Measurements from ENCODE around the gene PPP1R27.

The PPP1R27 gene

DNA sequence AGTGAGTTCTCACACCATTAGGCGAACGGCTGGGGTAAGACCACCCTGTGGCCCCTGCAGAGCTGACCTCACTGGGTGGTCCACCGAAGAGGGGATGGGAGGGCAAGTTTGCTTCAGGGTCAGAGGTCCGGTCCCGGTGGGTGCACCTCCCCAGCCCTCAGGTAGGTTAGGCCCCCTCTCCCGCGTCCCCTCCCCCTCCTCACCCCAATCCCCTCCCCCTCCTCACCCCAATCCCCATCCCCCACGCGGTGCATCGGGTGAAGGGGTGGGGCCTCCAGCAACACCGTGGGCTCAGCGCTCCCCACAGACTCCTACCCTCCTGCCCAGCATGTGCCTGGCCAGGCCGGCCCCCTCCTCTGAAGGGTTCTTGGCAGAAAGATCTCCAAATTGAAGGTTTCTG, 15.1 kb downstream of the PPP1R27 start:
- DNase-seq = no peak

DNA sequence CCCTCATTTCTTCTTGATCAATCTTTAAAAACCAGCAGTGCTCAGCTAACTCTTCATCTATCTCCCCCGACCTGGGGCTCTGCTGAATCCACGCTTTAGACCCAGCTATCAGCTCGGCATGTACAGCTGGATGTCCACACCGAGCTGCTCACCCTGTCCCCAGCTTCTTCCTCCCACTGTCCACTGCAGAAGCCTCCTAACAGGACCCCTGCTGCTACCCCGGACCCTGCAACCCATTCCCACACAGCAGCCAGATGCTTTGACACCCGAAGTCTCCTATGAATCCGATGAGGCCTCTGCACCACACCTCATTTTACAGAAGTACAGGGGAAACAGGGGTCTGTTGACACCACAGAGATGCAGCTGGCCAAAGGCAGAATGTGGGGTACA, 17.1 kb downstream of the PPP1R27 start:
- DNase-seq = no peak

DNA sequence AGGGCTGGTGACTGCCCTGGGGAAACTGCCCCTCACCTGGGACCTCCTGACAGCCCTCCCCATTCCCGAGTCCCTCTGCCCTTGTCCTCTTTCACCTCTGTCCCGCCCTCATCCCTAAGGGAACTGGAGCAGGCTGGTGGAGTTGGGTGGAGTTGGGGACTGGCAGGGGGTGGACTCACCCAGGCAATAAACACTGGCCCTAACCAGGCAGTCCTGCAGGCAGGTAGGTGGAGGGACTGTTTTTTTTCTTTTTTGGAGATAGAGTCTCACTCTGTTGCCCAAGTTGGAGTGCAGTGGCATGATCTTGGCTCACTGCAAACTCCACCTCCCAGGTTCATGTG, 19.2 kb downstream of the PPP1R27 start:
- DNase-seq = no peak

DNA sequence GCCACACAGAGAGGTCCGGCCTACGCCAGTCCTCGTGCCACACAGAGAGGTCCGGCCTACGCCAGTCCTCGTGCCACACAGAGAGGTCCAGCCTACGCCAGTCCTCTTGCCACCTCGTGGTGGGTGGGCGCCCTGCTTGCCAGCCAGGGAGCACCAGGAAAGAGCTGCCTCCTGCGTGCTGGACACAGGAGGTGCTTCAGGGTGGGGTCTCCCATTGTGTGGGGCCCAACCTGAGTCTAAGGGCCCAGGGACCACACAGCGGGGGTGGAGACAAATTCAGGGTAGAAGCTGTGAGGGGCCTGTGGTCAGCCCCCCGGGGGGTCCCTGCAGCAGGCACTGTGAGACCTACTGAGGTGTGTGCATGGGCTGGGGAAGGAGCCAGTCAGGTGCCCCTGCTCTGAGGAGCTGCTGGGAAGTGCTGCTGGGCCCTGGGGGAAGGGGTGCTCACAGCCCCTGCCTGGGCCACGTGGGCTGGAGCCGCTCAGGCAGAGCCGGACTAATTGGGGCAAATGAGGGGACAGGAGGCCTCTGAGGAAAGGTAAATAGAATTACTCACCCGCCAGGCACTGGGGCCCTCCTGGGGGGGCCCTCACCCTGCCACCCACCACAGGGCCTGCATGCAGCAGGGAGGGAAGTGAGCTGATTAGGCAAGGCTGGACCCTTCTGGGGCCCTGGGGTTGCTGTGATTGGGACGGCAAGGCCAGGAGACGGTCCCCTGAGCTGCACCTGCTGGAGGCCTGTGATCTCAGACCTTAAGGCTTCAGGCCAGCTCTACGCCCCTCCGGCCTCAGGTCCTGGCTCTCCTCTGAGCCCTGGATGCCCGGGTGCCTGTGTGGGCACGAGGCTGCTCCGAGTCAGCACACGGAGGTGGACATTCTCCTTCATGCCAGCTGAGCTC, 19.9 kb downstream of the PPP1R27 start:
- no peak for DNase-seq

- DNase-seq = no peak
These were observed 20.8 kb downstream of the PPP1R27 start for GRCh38 chr17:81813861-81814683.

DNA sequence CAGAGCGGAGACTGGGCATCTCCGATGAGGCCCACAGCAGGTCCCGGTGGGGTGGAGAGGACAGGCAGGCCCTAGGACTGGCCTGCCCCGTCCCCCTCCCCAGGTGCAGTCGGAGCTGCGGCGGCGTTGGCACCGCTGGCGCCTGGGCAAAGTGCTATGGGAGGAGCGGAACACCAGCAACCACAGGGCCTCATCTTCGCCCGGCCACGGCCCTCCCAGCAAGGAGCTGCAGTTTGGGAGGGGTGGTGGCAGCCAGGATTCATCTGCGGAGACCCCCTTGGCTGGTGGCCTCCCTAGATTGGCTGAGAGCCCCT, 21.5 kb downstream of the PPP1R27 start:
- DNase-seq = no peak

DNA sequence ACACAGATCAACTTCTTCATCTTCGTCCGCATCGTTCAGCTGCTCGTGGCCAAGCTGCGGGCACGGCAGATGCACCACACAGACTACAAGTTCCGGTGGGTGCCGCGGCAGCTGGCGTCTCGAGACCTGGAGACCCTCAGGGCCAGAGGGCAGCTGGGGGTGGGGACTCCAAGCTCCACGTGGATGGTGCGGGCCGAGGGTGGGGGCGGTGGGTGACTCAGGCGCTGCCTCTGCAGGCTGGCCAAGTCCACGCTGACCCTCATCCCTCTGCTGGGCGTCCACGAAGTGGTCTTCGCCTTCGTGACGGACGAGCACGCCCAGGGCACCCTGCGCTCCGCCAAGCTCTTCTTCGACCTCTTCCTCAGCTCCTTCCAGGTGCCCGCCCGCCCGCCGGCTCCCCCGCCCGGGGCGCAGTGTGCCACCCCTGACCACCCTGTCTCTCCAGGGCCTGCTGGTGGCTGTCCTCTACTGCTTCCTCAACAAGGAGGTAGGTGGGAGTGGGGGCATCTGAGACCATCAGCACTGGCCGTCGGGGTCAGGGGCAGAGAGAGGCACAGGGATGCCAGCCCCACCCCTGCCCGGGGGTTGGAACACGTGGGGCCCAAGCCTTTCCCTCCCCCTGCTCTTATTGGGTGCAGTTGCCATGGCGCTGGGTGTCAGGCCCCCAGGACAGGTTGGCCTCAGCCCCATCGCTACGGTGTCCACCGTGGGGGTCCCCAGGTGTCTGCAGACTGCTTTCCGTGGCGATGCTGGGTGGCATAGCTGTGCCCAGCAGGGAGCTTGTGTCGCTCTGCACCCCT, 22.1 kb downstream of the PPP1R27 start:
- DNase-seq = no peak

- no peak for DNase-seq
These were observed 22.9 kb downstream of the PPP1R27 start for GRCh38 chr17:81811705-81812570.

DNA sequence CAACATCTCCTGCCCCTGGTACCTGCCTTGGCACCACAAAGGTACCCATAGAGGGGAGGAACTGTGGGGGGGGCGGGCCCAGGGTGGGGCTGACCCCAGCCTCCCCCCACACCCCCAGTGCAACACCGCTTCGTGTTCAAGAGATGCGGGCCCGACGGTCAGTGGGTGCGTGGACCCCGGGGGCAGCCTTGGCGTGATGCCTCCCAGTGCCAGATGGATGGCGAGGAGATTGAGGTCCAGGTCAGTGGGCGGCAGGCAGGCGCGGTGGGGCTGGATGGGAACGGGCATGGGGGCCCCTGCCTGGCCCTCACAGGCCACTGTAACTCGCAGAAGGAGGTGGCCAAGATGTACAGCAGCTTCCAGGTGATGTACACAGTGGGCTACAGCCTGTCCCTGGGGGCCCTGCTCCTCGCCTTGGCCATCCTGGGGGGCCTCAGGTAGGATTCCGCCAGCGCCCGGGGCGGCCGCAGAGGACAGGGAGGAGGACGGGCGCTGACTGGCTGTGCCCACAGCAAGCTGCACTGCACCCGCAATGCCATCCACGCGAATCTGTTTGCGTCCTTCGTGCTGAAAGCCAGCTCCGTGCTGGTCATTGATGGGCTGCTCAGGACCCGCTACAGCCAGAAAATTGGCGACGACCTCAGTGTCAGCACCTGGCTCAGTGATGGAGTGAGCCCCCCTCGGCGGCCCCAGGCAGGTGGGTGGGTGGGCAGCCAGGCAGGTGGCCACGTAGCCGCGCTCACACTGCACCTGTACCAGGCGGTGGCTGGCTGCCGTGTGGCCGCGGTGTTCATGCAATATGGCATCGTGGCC, 23.8 kb downstream of the PPP1R27 start:
- no peak for DNase-seq

DNA sequence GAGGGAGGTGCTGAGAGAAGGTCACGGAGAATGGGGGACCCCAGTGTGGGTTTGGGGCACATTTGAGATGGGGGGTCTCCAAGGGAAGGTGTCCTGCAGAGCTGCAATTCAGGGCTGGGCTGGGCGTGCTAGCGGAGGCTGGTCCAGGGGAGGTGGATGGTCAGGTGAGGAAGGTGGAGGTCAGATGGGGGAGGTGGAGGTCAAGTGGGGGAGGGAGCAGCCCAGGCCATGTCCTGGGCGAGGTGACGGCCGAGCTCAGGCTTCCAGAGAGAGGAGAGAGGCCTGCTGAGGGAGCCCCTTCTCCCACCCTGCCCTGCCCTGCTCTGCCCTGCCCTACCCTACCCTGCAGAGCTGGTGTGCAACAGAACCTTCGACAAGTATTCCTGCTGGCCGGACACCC, 24.4 kb downstream of the PPP1R27 start:
- DNase-seq = no peak

DNA sequence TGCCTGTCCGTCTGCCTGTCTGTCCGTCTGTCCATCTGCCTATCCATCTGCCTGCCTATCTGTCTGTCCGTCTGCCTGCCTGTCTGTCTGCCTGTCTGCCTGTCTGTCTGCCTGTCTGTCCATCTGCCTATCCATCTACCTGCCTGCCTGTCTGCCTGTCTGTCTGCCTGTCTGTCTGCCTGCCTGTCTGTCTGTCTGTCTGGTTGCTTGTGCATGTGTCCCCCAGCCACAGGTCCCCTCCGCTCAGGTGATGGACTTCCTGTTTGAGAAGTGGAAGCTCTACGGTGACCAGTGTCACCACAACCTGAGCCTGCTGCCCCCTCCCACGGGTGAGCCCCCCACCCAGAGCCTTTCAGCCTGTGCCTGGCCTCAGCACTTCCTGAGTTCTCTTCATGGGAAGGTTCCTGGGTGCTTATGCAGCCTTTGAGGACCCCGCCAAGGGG, 25.3 kb downstream of the PPP1R27 start:
- no peak for DNase-seq

DNA sequence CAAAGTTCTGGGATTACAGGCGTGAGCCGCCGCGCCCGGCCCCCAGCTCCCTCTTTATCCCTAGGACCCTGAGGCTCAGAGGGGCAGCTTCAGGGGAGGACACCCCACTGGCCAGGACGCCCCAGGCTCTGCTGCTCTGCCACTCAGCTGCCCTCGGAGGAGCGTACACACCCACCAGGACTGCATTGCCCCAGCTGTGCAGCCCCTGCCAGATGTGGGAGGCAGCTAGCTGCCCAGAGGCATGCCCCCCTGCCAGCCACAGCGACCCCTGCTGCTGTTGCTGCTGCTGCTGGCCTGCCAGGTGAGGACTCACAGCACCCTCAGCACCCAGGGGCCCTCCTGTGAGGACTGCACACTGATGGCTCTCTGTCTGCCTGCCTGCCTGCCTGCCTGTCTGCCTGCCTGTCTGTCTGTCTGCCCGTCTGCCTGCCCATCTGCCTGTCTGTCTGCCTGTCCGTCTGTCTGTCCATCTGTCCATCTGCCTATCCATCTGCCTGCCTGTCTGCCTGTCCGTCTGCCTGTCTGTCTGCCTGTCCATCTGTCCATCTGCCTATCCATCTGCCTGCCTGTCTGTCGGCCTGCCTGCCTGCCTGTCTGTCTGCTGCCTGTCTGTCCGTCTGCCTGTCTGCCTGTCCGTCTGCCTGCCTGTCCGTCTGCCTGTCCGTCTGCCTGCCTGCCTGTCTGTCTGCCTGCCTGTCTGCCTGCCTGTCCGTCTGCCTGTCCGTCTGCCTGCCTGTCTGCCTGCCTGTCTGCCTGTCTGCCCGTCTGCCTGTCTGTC, 25.9 kb downstream of the PPP1R27 start:
- no peak for DNase-seq

DNA sequence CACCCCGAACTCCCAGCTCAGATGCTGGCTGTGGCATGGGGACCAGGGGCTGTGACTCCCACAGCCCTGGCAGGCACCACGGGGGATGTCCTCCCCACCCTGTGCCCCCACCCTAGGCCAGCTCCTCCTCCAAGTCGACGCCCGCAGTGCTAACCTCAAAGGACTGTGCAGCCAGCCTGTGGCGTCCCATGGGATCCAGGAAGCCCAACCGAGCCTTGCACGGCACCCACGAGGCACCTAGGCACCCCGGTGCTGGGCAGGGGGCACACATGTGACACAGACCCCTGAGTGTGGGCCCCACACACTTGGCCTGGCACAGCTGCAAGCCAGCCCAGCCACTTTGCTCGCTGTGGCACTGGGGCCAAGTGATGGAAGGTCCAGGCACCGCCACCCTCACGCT, 27.0 kb downstream of the PPP1R27 start:
- DNase-seq = no peak

- DNase-seq = no peak
These were observed 27.6 kb downstream of the PPP1R27 start for GRCh38 chr17:81807210-81807719.

GRCh38 chr17:81806461-81807209, 28.2 kb downstream of the PPP1R27 start:
- no peak for DNase-seq

- DNase-seq = no peak
These were observed 29.0 kb downstream of the PPP1R27 start for GRCh38 chr17:81805707-81806460.

- DNase-seq = no peak
These were observed 30.1 kb downstream of the PPP1R27 start for GRCh38 chr17:81804559-81805399.

Data from activated CD4-positive, alpha-beta T cell treated with anti-CD3 and anti-CD28 coated beads for 48 hours (primary cell).